ENCODE measurements around the gene MYO3B.

DNA sequence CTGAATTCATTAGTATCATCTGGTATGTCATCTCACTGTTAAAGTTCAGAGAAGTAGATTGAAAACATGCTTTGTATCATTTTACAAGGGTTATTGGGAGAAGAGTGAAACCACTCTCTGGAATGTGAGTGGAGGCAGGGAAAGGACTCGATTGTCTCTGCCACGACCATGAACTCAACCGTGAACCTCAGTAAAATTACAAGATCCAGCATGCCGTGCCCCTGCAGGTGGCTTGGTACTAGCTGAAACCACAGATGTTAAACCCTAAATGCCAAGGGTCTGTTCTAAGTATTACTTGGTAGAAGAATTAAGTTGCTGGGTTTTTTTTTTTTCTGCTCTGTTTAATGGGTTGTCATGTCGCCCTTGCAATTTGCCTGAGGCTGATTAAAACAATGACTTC, 197.2 kb downstream of the MYO3B start:
- TF ChIP-seq, protein P1, sequence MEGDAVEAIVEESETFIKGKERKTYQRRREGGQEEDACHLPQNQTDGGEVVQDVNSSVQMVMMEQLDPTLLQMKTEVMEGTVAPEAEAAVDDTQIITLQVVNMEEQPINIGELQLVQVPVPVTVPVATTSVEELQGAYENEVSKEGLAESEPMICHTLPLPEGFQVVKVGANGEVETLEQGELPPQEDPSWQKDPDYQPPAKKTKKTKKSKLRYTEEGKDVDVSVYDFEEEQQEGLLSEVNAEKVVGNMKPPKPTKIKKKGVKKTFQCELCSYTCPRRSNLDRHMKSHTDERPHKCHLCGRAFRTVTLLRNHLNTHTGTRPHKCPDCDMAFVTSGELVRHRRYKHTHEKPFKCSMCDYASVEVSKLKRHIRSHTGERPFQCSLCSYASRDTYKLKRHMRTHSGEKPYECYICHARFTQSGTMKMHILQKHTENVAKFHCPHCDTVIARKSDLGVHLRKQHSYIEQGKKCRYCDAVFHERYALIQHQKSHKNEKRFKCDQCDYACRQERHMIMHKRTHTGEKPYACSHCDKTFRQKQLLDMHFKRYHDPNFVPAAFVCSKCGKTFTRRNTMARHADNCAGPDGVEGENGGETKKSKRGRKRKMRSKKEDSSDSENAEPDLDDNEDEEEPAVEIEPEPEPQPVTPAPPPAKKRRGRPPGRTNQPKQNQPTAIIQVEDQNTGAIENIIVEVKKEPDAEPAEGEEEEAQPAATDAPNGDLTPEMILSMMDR (IDR thresholded peaks at IDR 0.05), result no peak
- no peak for TF ChIP-seq POLR2A (IDR thresholded peaks at IDR 0.05)

All from uterus (tissue), 2 donors.